COLO829 (cell line): ENCODE data around the gene COL1A2.

ENCODE experiments used
- DNase-seq: peaks from one replicate; pipeline ENCODE4 v3.0.0; 2012; ENCODE audit warnings: low spot score

Gene COL1A2

DNA sequence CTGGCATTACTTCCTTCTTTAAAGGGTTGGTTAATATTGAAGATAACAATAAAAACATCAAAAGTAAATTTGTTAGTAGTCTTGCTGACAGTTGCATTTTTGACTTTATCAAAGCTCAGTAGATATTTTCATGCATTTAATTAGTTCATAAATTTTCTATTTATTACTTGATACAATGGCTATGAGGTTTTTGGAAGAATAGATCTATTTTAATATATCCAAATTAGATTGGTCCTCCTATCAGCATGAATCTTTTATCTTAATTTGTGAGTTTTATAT is 16.4 kb downstream of the COL1A2 start:
- no peak for DNase-seq

DNA sequence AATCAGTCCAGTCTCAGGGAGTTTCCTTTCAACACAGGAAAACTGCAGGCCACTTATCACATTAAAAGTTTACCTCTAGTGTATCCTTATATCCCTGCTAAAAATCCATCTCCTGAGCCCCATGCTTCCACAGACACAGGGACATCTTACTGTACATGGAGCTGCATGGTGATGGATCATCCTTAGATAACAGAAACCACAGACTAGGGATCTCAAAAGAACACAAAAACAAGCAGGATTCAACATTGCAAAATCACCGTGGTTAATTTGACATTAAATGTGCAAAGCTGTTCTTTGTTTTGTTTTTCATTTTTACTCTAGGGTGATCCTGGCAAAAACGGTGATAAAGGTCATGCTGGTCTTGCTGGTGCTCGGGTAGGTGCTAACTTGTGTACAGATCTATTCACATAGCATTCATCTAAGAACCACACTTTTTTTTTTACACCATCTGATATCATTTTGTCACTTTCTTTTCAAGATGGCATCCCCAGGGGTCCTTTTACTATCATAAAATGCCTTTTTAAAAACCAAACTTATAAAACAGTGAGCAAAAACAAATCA is 18.1 kb downstream of the COL1A2 start:
- DNase-seq: no peak

DNA sequence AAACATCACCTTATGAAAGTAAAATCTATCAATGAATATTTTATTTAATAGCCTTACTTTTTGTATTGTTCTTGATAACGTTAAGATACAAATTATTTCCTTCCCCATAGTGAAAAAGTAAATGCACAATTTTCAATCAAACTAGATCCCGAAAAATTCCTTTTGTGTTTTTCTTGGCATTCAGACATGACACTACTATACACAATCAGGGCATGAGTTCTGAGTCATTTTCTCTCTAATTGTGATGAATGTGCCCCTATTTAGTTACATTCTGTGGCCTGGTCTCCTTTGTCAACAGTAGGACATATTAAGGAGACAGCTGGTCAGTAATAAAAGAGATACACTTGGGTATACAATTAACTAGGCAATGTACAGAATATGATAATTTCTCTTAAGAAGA is 19.8 kb downstream of the COL1A2 start:
- no peak for DNase-seq

DNA sequence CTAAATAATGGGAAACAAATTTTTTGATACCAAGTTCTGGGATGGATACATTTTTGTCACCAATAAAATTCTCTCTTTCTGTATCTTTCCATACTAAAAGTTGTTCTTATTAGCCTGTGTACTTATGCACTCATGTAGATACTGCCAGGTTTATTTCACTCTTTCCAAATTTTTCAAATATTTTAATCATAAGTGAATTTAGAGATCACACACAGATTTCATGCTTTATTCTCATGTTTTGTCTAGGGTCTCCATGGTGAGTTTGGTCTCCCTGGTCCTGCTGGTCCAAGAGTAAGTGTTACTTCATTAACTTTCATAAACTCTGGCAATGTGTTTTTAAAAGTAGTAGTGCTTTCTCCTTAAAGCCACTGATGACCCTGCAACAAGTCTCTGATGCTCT is 20.3 kb downstream of the COL1A2 start:
- no peak for DNase-seq

DNA sequence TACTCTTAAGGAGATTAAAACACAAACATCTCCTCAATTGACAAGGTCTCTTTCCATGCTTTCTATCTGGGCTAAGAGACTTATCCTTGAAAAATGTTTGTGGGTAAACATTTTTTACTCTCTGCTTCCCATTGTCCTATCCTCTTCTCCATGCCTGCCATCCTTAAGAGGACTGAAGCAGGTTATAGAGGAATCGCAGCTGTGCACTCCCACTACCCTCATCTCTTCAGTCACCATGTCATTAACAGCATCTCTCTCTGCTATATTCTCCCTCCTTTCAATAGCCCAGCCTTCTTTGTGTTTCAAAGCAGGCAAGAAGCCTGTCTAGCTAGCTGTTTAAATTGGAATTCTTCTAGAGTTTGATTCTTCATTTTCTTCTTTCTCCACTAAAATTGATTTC is 22.6 kb downstream of the COL1A2 start:
- no peak for DNase-seq

DNA sequence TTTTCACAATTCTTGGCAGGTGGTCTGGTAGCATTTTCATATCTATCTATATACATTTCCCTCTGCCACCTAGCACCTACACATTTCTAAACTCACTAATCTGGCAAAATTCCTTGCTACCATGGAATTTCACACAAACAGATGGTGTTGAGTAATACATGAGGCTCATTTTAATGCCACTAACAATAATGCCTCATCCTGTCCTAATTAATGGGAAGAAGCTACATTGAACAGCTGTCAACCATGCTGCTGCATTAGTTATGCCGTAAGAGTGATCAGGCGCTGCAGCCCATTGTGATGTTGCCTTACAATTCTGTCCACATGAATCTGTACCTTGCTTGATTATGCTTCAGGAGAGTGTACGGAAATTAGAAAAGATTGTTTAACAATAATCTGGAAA is 23.2 kb downstream of the COL1A2 start:
- DNase-seq: no peak

DNA sequence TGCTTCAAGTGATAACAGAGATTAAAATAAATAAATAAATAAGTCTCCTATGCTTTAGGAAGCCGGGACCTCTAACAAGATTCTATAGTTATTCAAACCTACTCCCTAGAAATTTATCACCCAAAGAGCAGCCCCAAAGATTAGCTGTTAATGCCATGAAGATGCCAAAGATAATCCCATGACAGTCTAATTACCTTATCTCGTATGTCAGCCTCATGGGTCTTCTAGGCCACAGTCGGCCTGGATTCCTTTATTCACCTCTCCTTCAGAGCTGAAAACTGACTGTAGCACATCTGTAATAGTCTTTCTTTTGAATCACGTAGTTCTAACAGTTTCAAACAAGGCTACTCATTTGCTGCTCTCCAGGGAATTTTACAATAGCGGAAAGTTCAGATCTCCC is 24.2 kb downstream of the COL1A2 start:
- DNase-seq: no peak

DNA sequence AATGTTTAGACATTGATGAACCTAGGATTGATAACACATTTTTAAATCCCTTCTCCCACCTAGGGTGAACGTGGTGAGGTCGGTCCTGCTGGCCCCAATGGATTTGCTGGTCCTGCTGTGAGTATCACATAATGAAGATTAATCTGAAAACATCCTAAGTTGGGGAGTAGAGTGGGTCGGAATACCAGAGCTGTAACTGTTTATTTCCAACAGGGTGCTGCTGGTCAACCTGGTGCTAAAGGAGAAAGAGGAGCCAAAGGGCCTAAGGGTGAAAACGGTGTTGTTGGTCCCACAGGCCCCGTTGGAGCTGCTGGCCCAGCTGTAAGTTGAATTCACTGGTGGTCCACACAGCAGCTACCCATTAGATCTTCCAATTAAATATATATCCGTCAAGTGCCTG is 25.6 kb downstream of the COL1A2 start:
- no peak for DNase-seq

DNA sequence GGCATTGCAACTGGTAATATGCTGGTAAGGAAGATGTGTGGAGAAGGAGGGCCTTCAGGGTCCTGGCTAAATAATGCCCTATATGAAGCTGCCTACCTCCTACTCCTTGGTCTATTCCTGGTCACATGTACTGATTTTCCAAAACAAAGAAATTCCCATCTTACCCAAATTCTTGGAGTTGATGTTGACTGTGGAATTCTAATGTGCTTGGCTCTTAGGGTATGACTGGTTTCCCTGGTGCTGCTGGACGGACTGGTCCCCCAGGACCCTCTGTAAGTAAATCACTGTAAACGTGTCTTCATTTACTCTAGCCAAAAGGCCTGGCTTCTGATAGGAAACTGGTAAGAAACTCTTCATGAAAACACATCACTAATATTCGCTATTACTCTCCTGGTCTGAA is 27.0 kb downstream of the COL1A2 start:
- DNase-seq: no peak

DNA sequence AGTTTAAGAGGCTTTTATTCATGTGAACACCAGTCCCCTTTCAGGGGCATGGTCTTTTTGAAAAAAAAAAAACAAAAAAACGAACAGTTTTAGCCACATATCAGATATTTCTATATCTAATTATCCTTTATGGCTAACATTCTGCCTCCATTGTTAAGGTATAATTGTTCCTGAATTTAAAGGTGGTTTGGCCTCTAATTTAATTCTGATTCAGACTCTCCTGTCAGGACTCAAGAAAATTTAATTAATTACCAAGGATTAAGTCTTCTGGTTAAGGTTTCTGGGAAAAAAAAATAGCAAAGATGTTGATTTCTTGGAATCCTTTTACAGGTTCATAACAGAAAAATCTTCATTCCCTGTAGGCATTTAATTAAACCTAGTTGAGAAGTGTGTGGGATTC is 27.4 kb downstream of the COL1A2 start:
- no peak for DNase-seq

DNA sequence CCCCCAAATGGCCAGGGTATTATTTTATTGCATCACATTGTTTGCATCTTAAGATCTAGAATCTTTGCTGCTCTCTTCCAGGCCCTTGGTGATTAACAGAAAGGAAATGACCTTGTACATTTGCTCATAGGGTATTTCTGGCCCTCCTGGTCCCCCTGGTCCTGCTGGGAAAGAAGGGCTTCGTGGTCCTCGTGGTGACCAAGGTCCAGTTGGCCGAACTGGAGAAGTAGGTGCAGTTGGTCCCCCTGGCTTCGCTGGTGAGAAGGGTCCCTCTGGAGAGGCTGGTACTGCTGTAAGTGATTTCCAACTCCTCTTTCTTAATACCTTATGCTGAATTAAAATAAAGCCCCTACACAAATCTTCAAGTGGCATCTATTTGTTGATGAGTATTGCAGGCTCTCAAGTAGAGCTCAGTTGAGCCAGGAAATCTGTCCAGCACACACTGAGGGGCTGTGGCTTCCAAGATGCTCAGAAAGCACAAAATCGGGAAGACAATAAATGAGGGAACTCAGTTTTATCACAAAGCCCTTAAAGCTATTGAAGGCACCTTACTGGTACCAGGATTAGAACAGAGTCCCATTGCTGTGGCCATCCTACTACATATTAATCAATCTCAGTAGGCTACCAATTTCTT is 28.2 kb downstream of the COL1A2 start:
- DNase-seq: no peak

DNA sequence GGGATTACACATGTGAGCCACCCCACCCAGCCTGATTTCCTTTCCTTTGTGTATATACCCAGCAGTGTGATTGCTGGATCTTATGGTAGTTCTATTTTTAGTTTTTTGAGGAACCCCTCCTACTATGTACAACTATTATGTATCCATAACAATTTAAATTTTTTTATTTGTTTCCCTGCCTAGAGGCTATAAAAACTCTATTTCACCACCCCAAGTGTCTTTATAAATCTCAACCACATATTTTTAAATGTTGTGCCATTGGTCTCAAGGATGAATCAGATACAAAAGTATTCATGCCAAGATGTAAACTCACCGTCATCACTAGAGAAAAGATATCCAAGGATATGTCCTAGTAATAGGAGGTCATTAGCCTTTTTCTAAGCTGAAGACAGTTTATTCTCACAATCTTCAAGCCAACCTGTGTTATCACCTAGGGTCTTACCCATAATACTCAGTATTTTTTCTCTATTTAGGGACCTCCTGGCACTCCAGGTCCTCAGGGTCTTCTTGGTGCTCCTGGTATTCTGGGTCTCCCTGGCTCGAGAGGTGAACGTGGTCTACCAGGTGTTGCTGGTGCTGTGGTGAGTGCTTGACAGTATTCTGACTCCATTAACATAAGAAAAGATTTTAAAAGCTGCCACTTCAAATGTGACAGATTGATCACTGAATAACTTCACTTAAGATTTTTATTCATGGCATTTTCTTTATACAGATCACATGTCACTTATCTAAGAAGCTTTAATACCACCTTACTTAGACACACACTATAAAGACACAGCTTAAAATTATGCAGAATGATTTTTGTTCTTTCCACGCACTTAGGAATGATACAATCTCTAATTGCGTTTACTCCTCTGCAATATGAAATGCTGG is 29.4 kb downstream of the COL1A2 start:
- DNase-seq: no peak

DNA sequence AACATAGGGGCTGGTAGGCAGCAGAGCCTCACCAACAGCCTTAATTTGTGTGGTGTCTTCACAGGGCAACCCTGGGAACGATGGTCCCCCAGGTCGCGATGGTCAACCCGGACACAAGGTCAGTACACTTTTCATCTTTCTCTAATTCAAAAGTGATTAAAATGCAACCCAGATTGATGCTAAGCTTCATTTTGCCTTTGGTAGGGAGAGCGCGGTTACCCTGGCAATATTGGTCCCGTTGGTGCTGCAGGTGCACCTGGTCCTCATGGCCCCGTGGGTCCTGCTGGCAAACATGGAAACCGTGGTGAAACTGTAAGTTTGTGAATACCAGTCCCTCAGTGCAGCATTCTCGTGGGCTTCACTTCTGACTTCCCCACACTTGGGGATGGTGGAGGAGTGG is 30.9 kb downstream of the COL1A2 start:
- no peak for DNase-seq

DNA sequence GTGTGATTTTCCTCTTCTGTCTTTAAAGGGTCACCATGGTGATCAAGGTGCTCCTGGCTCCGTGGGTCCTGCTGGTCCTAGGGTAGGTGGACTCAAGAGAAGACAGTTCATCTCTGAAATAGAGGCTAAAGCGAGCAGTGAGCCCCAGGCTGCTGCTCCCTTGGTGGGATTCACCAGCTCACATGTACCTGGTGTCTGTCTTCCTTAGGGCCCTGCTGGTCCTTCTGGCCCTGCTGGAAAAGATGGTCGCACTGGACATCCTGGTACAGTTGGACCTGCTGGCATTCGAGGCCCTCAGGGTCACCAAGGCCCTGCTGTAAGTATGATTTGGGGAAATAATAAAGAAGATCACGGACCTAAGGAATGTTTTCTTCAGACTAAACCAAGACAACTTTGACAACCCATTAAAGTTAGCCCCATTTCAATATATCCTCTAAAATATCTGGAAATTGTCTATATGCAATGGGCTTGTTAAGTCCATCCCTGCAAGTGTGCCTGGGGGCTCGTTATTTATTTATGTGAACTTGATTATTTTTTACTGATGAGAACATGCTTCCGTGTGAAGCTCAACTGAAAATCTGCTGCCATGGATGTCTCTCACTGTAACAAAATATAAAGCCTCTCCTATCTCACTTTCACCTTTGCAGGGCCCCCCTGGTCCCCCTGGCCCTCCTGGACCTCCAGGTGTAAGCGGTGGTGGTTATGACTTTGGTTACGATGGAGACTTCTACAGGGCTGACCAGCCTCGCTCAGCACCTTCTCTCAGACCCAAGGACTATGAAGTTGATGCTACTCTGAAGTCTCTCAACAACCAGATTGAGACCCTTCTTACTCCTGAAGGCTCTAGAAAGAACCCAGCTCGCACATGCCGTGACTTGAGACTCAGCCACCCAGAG is 32.5 kb downstream of the COL1A2 start:
- no peak for DNase-seq

DNA sequence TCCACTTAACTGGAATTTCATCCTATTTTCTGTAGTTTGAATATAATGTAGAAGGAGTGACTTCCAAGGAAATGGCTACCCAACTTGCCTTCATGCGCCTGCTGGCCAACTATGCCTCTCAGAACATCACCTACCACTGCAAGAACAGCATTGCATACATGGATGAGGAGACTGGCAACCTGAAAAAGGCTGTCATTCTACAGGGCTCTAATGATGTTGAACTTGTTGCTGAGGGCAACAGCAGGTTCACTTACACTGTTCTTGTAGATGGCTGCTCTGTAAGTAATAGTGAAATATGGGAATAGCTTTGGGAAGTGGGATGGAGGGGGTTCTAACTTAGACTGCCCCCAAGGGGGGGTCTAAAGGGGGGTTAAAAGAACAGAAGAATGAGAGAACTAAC is 34.5 kb downstream of the COL1A2 start:
- DNase-seq: no peak

DNA sequence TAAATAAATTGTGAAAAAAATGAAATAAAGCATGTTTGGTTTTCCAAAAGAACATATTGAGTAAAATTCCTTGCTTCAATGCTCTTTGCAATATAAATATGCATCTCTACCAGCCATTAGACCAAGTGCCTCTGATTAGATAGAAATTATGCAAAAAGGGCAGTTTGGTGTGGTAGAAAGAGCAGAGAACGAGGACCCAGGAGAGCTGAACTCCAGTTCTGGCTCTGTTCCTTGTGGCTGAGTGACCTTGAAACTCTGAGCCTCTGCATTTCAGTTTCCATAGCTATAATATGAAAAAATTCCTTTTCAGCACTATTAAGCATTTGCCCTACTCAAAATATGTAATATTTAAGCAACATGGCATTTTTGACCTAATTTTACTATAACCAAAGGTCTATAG is 36.5 kb downstream of the COL1A2 start:
- DNase-seq: no peak

DNA sequence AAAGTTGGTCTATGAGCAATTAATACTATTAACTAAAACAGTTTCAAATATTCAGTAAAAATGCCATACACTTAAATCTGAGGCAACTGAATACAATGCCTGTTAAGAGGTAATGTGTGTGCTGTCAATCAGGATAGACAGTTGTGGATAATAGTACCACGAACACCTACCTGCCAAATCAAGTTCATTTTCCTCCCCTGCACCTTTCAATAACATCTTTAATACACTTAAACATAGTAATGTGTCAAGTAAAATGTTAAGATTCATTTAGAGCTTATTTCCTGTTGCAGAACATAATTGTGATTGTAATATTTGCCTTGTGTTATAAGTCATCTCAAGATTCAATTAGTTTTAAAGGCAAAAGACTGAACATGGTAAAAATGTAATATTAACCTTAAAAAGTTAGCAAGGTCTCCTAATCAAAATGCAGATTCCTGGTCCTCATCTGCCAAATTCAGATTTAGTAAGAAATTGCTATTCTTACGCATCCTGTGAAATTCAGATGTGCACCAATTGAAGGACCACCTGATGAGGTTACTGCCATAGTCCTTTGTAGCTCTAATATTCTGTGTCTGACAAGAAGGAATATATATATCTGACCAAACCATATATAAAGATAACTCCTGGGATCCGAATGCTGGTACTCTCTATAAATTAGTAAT is 37.1 kb downstream of the COL1A2 start:
- DNase-seq: no peak

DNA sequence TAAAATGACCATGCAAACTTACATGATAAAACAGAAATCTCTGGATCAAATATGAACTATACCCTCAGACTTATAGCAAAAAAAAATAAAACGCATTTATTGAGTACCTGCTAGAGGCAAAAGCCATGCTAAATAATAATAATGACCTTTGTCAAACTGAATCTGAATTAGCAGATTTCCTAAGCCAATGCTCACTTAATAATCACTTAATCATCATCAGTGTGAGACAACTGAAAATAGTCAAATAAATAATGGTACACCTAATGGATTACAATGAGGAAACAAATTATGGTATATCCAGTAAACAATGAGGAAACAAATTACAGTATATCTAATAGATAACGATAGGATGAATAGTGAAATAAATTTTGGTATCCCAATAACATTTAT is 37.6 kb downstream of the COL1A2 start:
- no peak for DNase-seq

DNA sequence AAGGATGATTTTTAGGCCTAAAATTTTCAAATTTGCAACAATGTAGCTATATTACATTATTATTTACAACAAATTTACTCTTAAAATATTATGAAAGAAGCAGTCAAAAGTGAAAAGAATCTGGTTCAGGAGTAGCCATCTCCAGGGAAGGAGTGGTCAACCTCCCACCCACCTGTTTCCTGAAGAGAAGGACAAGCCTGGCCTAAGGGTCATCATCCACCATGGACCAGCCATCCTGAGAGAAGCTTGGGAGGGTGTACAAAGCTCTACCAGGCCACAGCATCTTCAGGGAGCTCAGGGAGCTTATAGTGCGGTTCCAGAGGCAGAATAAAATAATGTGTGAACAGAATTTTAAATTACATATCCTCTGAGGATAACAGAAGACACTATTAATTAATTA is 38.1 kb downstream of the COL1A2 start:
- no peak for DNase-seq

DNA sequence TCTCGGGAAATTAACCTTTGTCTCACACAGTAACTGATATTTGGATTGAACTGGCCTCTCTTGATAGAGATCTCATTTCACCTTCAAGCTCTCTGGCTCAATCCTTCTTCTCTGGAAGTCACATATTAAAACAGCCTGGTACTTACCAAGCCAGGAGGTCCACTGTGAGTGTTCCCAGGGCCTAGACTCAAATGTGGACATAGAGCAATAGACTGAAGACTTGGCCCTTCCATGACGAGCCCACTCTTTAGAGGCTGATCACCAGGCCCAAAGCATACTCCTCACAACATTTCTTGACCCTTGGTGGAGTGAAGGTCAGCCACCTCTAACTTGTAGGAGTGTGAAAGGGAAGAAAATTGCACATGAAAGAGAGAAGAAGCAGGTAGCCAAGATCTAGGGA is 38.5 kb downstream of the COL1A2 start:
- DNase-seq: no peak

DNA sequence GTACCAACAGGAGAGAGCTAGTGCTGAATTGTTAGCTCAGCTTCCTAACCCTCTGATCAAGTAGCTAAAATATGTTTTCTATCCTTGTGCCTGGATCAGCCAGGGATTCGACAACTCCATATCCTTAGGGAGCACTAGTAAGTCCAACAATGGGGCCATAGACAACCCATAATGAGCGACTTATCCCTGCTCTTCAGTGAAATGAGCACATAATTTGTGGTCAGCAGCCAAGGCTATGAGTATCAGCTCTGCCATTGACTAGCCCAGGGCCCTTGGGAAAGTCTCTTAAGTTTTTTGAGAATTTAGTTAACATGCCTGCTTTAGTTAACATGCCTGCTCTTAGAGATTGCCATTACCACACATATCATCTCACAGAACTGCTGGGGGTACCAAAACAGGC is 39.3 kb downstream of the COL1A2 start:
- peak; percentile 67 for DNase-seq

DNA sequence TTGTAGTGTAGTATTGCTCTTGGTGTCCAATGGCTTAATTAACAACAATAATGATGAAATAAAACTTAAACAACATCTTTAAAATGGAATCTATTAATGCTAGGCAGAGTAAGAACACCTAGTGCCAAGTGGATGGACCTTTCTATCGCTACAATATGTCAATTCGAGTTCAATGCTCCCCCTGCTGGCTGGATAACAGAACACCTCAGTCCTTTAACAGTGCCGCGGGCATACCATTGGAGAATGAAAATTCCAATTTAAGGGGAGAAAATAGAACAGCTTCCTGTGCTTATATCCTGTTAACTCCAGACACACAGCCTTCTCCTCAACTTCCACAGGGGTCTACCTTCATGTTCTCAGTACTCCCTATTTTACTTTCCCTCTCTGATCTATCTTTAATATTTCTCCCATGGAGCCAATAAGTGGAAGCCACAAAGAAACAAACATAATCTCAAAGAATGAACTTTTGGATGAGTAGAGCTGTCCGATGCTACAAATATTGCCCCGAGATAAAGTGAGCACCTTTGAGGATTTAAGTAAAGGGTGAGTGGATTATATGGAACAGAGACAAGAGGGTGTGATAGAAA is 41.4 kb downstream of the COL1A2 start:
- peak; percentile 70 for DNase-seq
